IMR-90 (cell line): ENCODE data around the gene ASB7. TPM values are rescaled to one million over a fixed set of nuclear protein-coding genes. Genes with fewer than 3 reads are reported as not detected.

Experiments
- ATAC-seq: fragments of 200-7000 bp; cut with Tn5 transposase; 2 replicates; pipeline ENCODE4 v1.9.1; 2020; ENCODE audit warnings: low read depth, mild to moderate bottlenecking, moderate library complexity
- BruUV-seq: library from RNA; stranded (reverse); fragments of 400-500 nt; replicated peaks from 2 replicates; lab custom pipeline; 2021; lab: Mats Ljungman, UMichigan
- CTCF ChIA-PET: fragments of 300-600 bp; formaldehyde crosslinking; extraction: SDS; loops from one replicate; lab custom pipeline; 2021; ENCODE audit warnings: antibody characterized with exemption; lab: Yijun Ruan, JAX
- POLR2A ChIA-PET: fragments of 300-600 bp; sonication (Branson Sonifier 250); formaldehyde crosslinking; loops from one replicate; lab custom pipeline; 2022; ENCODE audit warnings: antibody characterized with exemption; ENCODE audit not compliant: unreplicated experiment; lab: Charles Lee
- DNase-seq: peaks from one replicate; pipeline ENCODE4 v3.0.0; 2013
- H2AFZ ChIP-seq: replicated peaks from 2 replicates; pipeline ENCODE3; 2013; ENCODE audit warnings: low read length, mild to moderate bottlenecking; ENCODE audit not compliant: poor library complexity
- H2AK5ac ChIP-seq: 2 replicates; pipeline ENCODE4 v1.6.1; 2013; ENCODE audit warnings: low read depth, low read length, inconsistent platforms
- H2AK9ac ChIP-seq: replicated peaks from 2 replicates; pipeline ENCODE3; 2013; ENCODE audit warnings: mild to moderate bottlenecking, low read depth, low read length, moderate library complexity; ENCODE audit not compliant: poor library complexity
- H2BK120ac ChIP-seq: 2 replicates; pipeline ENCODE4 v1.6.1; 2013; ENCODE audit warnings: low read depth, low read length, inconsistent platforms
- H2BK15ac ChIP-seq: 3 replicates; pipeline ENCODE4 v1.6.1; 2013; ENCODE audit warnings: low read depth, low read length, inconsistent platforms
- H2BK20ac ChIP-seq: 2 replicates; pipeline ENCODE4 v1.6.1; 2013; ENCODE audit warnings: low read depth, mild to moderate bottlenecking, inconsistent platforms, low read length, moderate library complexity
- H2BK5ac ChIP-seq: 2 replicates; pipeline ENCODE4 v1.6.1; 2013; ENCODE audit warnings: mild to moderate bottlenecking, low read depth, low read length, inconsistent platforms; ENCODE audit not compliant: poor library complexity, severe bottlenecking
- H3K14ac ChIP-seq: replicated peaks from 2 replicates; pipeline ENCODE4 v1.6.1; 2013; ENCODE audit warnings: low read depth, low read length, inconsistent platforms
- H3K18ac ChIP-seq: 2 replicates; pipeline ENCODE4 v1.6.1; 2013; ENCODE audit warnings: low read depth, low read length, control low read depth
- H3K23ac ChIP-seq: 2 replicates; pipeline ENCODE4 v1.6.1; 2013; ENCODE audit warnings: low read depth, low read length, inconsistent platforms
- H3K27ac ChIP-seq: 2 replicates; pipeline ENCODE4 v1.5.1; 2013; ENCODE audit warnings: mild to moderate bottlenecking, control low read depth, low read length; ENCODE audit not compliant: insufficient read depth
- H3K27me3 ChIP-seq: 2 replicates; pipeline ENCODE4 v1.6.1; 2013; ENCODE audit warnings: low read length; ENCODE audit not compliant: control insufficient read depth, insufficient read depth
- H3K36me3 ChIP-seq: 2 replicates; pipeline ENCODE4 v1.6.1; 2013; ENCODE audit warnings: low read length, mixed read lengths; ENCODE audit not compliant: control insufficient read depth, insufficient read depth
- H3K4ac ChIP-seq: 2 replicates; pipeline ENCODE4 v1.6.1; 2013; ENCODE audit warnings: low read depth, low read length, inconsistent platforms
- H3K4me1 ChIP-seq: 2 replicates; pipeline ENCODE4 v1.6.1; 2013; ENCODE audit warnings: low read length, mixed read lengths; ENCODE audit not compliant: control insufficient read depth, insufficient read depth
- H3K4me2 ChIP-seq: 2 replicates; pipeline ENCODE4 v1.6.1; 2013; ENCODE audit warnings: low read depth, mild to moderate bottlenecking, control low read depth, low read length, moderate library complexity
- H3K4me3 ChIP-seq: 2 replicates; pipeline ENCODE4 v1.5.1; 2013; ENCODE audit warnings: low read depth, mild to moderate bottlenecking, control low read depth, low read length, moderate library complexity; ENCODE audit not compliant: insufficient read depth
- H3K56ac ChIP-seq: 2 replicates; pipeline ENCODE4 v1.6.1; 2013; ENCODE audit warnings: low read length, inconsistent platforms; ENCODE audit not compliant: insufficient read depth; ENCODE audit errors: extremely low read depth
- H3K79me1 ChIP-seq, 2 experiments: 2 replicates each; pipeline ENCODE4 v1.6.1; 2013; ENCODE audit warnings: low read length in 2 of 2, inconsistent platforms in 1 of 2, low read depth in 1 of 2
- H3K9ac ChIP-seq: 2 replicates; pipeline ENCODE4 v1.6.1; 2013; ENCODE audit warnings: low read depth, low read length, control low read depth
- H3K9me1 ChIP-seq: 2 replicates; pipeline ENCODE4 v1.6.1; 2013; ENCODE audit warnings: low read length, inconsistent platforms; ENCODE audit not compliant: insufficient read depth
- H3K9me3 ChIP-seq: 2 replicates; pipeline ENCODE4 v1.6.1; 2013; ENCODE audit warnings: low read length; ENCODE audit not compliant: control insufficient read depth, insufficient read depth
- H4K20me1 ChIP-seq: 2 replicates; pipeline ENCODE4 v1.6.1; 2013; ENCODE audit warnings: low read length, inconsistent platforms; ENCODE audit not compliant: insufficient read depth
- H4K5ac ChIP-seq: 2 replicates; pipeline ENCODE4 v1.6.1; 2013; ENCODE audit warnings: mild to moderate bottlenecking, low read depth, low read length, control low read depth
- H4K8ac ChIP-seq, 2 experiments: 2 replicates each; pipeline ENCODE4 v1.6.1; 2013; ENCODE audit warnings: low read depth in 2 of 2, low read length in 2 of 2, control low read depth in 1 of 2, inconsistent platforms in 1 of 2
- H4K91ac ChIP-seq: 2 replicates; pipeline ENCODE4 v1.6.1; 2013; ENCODE audit warnings: low read depth, low read length, inconsistent platforms; ENCODE audit not compliant: insufficient read depth
- BHLHE40 ChIP-seq: fragments of 150-350 bp; IDR thresholded peaks from 2 replicates; pipeline ENCODE4 v1.6.1; 2016; ENCODE audit warnings: mild to moderate bottlenecking, low read depth, low read length
- CHD1 ChIP-seq: IDR thresholded peaks from 2 replicates; pipeline ENCODE4 v1.6.1; 2012; ENCODE audit warnings: low read depth, low read length, improper control_type of control experiment
- MAFK ChIP-seq: IDR thresholded peaks from 2 replicates; pipeline ENCODE4 v1.6.1; 2012; ENCODE audit warnings: low read depth, low read length, improper control_type of control experiment
- MXI1 ChIP-seq: IDR thresholded peaks from 2 replicates; pipeline ENCODE4 v1.6.1; 2012; ENCODE audit warnings: low read depth, mild to moderate bottlenecking, low read length, moderate library complexity, borderline replicate concordance
- RFX5 ChIP-seq: IDR thresholded peaks from 2 replicates; pipeline ENCODE4 v1.8.0; 2012; ENCODE audit warnings: low read depth, mild to moderate bottlenecking, low read length, moderate library complexity
- WGBS, 2 experiments: methylation state at CpG; one replicate each; pipeline versions ENCODE4 v1.1.5 to v1.1.7; 2013; ENCODE audit warnings: missing lambda C conversion rate in 2 of 2; ENCODE audit not compliant: insufficient read length in 1 of 2; ENCODE audit errors: extremely low coverage in 2 of 2; 5-methylcytosine and 5-hydroxymethylcytosine counted together
- dilution Hi-C: fragments of 300-500 bp; cut with HindIII; formaldehyde crosslinking; loops from one replicate; pipeline ENCODE4 v1.14.3; 2018; ENCODE audit warnings: low sequenced_read_pairs; ENCODE audit not compliant: unreplicated experiment
- in situ Hi-C: fragments of 300-500 bp; cut with MboI; formaldehyde crosslinking; loops from 3 replicates; pipeline ENCODE4 v1.14.3; 2019; ENCODE audit warnings: low sequenced_read_pairs, inconsistent platforms, mixed read lengths
- intact Hi-C: fragments of 100-400 bp; cut with micrococcal nuclease; formaldehyde crosslinking; loops from 2 replicates; pipeline ENCODE4 v1.10.0; 2022
- polyA plus RNA-seq, 3 experiments: library from polyadenylated mRNA; depleted of rRNA; stranded (reverse); fragments of >200 nt; gene quantifications; 2 replicates each; pipeline ENCODE4 v1.2.3, GENCODE V29; 2012; ENCODE audit warnings: low replicate concordance in 1 of 3
- total RNA-seq: library from RNA; depleted of rRNA; stranded (reverse); fragments of >200 nt; gene quantifications from 2 replicates; pipeline ENCODE4 v1.2.3, GENCODE V29; 2012

ASB7 gene
- total and polyA plus RNA-seq, 2 of the 4 experiments (the other 2 are of a cell fraction): 7.7 to 16.7 TPM

GRCh38 chr15:100566850-100567628, 35.4 kb upstream of the ASB7 start:
- 100% methylated on average over 2 of the region's 6 CpGs; no CpG with 5 or more reads in 1 of the 2 experiments for WGBS, 2 experiments
- 0 out of 2 replicates have a peak, but pooled peaks cover 2% of the 10 kb centered on the region for H3K4me1 ChIP-seq
- H3K79me1 ChIP-seq: no peaks in the 10 kb centered on the region; a peak in 2 of 4 replicates
- H3K27ac ChIP-seq: no peak overlapping the region
- no peak overlapping the region for H2AFZ ChIP-seq
- no peak overlapping the region for H4K91ac ChIP-seq
- H4K20me1 ChIP-seq: no peaks in the 10 kb centered on the region
- no peaks in the 10 kb centered on the region for H3K9me1 ChIP-seq
- dilution Hi-C loops: no loop called here
- H3K36me3 ChIP-seq: peaks cover 3% of the 10 kb centered on the region; the same call in 1 of the 2 replicates
- no peak overlapping the region for H3K23ac ChIP-seq
- ChIA-PET CTCF (no interaction called here), POLR2A (no interaction called here)
- no peak overlapping the region for H2BK20ac ChIP-seq
- H3K4me3 ChIP-seq: no peak overlapping the region
- no peaks in the 10 kb centered on the region for H3K27me3 ChIP-seq
- in situ Hi-C loops: loop anchor here (10.0 kb wide), 1 partner anchor 632 kb away; no protein-coding TSS in a partner anchor
- DNase-seq: no peak
- no peak overlapping the region for H2BK120ac ChIP-seq
- H2BK15ac ChIP-seq: no peak overlapping the region
- no peak for ATAC-seq
- H3K9me3 ChIP-seq: no peaks in the 10 kb centered on the region
- intact Hi-C loops: no loop called here
- H3K18ac ChIP-seq: no peak overlapping the region
- TF ChIP-seq CHD1 (no peak), MXI1 (no peak), RFX5 (no peak), BHLHE40 (no peak), MAFK (no peak)
- no TSS peak for BruUV-seq
- H2AK5ac ChIP-seq: no peak overlapping the region
- H3K4ac ChIP-seq: no peak overlapping the region
- no peak overlapping the region for H2BK5ac ChIP-seq
- H3K56ac ChIP-seq: no peak overlapping the region
- no peak overlapping the region for H4K8ac ChIP-seq
- no peak overlapping the region for H3K9ac ChIP-seq
- H3K14ac ChIP-seq: no peak overlapping the region
- no peak overlapping the region for H3K4me2 ChIP-seq
- H2AK9ac ChIP-seq: no peak overlapping the region
- H4K5ac ChIP-seq: no peak overlapping the region
